Mucosa of rectum (tissue), 2 donors: ENCODE results near the gene FBXL22.

Experiments
- H3K27ac ChIP-seq, 2 donors: one replicate each; pipeline ENCODE4 v1.7.0; 2013; ENCODE audit warnings: inconsistent platforms in 2 of 2, low read depth in 2 of 2, low read length in 2 of 2
- H3K27me3 ChIP-seq, 2 donors: one replicate each; pipeline ENCODE4 v1.7.0; 2013; ENCODE audit warnings: low read length in 2 of 2; ENCODE audit not compliant: control insufficient read depth in 2 of 2, insufficient read depth in 2 of 2
- H3K36me3 ChIP-seq, 2 donors: one replicate each; pipeline ENCODE4 v1.7.0; 2013; ENCODE audit warnings: low read length in 2 of 2; ENCODE audit not compliant: control insufficient read depth in 2 of 2, insufficient read depth in 2 of 2
- H3K4me1 ChIP-seq, 2 donors: one replicate each; pipeline ENCODE4 v1.7.0; 2013; ENCODE audit warnings: low read length in 2 of 2, mild to moderate bottlenecking in 1 of 2; ENCODE audit not compliant: control insufficient read depth in 2 of 2, insufficient read depth in 2 of 2
- H3K4me3 ChIP-seq, 2 donors: one replicate each; pipeline ENCODE4 v1.7.0; 2013; ENCODE audit warnings: low read length in 2 of 2
- H3K9ac ChIP-seq, 2 donors: one replicate each; pipeline ENCODE4 v1.7.0; 2013; ENCODE audit warnings: low read length in 2 of 2, low read depth in 1 of 2, mild to moderate bottlenecking in 1 of 2
- H3K9me3 ChIP-seq, 2 donors: one replicate each; pipeline ENCODE4 v1.7.0; 2013; ENCODE audit warnings: low read length in 2 of 2; ENCODE audit not compliant: control insufficient read depth in 2 of 2
- donor health status: healthy.
- donor health status: Normal muscosa, but diverticular disease.

Gene FBXL22

GRCh38 chr15:63565536-63566186 is 31.5 kb upstream of the FBXL22 start:
- Histone ChIP-seq H3K9ac (no peak overlapping the region), H3K27ac (no peak overlapping the region), H3K4me1 (no peaks in the 10 kb centered on the region), H3K27me3 (no peaks in the 10 kb centered on the region), H3K9me3 (no peaks in the 10 kb centered on the region), H3K4me3 (no peak overlapping the region), H3K36me3 (peaks cover 47 to 61% of the 10 kb centered on the region in 2 donors)

GRCh38 chr15:63572749-63573464 is 24.3 kb upstream of the FBXL22 start:
- Histone ChIP-seq H3K9ac (no peak overlapping the region), H3K27me3 (no peaks in the 10 kb centered on the region), H3K36me3 (peaks cover 48 to 58% of the 10 kb centered on the region in 2 donors), H3K27ac (no peak overlapping the region), H3K4me3 (no peak overlapping the region), H3K9me3 (no peaks in the 10 kb centered on the region), H3K4me1 (no peaks in the 10 kb centered on the region)

GRCh38 chr15:63573533-63573932 is 23.7 kb upstream of the FBXL22 start:
- Histone ChIP-seq H3K36me3 (peaks cover 44 to 58% of the 10 kb centered on the region in 2 donors), H3K9ac (no peak overlapping the region), H3K27me3 (no peaks in the 10 kb centered on the region), H3K9me3 (no peaks in the 10 kb centered on the region), H3K27ac (no peak overlapping the region), H3K4me1 (no peaks in the 10 kb centered on the region), H3K4me3 (no peak overlapping the region)

GRCh38 chr15:63575312-63575711 is 21.9 kb upstream of the FBXL22 start:
- no peak overlapping the region for H3K9ac ChIP-seq
- H3K9me3 ChIP-seq, result no peaks in the 10 kb centered on the region
- H3K27me3 ChIP-seq, result no peaks in the 10 kb centered on the region
- no peak overlapping the region for H3K4me3 ChIP-seq
- peaks cover 44 to 52% of the 10 kb centered on the region in 2 donors for H3K36me3 ChIP-seq
- H3K4me1 ChIP-seq, result no peaks in the 10 kb centered on the region
- no peak overlapping the region for H3K27ac ChIP-seq

DNA sequence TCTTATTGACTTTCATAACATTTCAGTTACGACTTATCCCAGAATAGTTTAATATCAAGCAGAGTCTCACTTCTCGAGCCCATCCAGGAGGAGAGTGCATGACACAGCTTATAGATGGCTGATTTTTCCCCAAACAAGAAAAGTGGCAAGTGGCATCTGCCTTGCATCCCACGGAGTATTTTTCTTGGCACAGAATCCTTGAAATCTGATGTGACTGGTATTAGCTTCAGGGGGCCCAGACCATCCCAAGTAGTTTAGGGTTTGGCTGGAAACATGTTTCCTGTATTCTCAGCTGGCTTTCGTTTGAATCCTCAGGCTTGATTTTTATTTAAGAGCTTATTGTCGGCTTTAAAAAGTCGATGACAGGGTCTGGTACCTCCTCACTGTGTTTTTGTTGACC is 20.7 kb upstream of the FBXL22 start:
- H3K9ac ChIP-seq, result no peak overlapping the region
- H3K27me3 ChIP-seq, result no peaks in the 10 kb centered on the region
- H3K4me1 ChIP-seq, result no peaks in the 10 kb centered on the region
- H3K9me3 ChIP-seq, result no peaks in the 10 kb centered on the region
- H3K36me3 ChIP-seq, result peaks cover 35 to 42% of the 10 kb centered on the region in 2 donors
- H3K27ac ChIP-seq, result no peak overlapping the region
- H3K4me3 ChIP-seq, result no peak overlapping the region

DNA sequence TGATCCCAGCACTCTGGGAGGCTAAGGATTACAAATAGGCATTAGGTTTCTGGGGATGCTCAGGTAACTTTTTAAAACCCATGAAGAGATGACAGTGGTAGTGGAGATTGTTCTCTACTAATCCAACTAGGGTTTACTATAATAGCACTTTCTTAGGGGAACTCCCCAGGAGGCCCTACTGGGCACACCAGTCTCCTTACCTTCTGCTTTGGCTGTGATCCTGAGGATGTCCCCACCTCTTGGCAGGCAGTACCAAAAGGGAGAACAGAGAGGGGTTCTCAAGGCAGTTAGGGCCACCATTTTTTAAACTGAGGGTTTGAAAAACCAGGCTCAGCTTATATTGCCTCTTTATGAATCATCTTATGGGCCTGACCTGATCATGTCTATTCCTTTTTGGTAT is 15.0 kb upstream of the FBXL22 start:
- Histone ChIP-seq H3K27me3 (no peaks in the 10 kb centered on the region), H3K36me3 (peaks cover 7 to 36% of the 10 kb centered on the region in 2 donors), H3K27ac (no peak overlapping the region), H3K9ac (no peak overlapping the region), H3K9me3 (no peaks in the 10 kb centered on the region), H3K4me3 (no peak overlapping the region), H3K4me1 (no peaks in the 10 kb centered on the region)

DNA sequence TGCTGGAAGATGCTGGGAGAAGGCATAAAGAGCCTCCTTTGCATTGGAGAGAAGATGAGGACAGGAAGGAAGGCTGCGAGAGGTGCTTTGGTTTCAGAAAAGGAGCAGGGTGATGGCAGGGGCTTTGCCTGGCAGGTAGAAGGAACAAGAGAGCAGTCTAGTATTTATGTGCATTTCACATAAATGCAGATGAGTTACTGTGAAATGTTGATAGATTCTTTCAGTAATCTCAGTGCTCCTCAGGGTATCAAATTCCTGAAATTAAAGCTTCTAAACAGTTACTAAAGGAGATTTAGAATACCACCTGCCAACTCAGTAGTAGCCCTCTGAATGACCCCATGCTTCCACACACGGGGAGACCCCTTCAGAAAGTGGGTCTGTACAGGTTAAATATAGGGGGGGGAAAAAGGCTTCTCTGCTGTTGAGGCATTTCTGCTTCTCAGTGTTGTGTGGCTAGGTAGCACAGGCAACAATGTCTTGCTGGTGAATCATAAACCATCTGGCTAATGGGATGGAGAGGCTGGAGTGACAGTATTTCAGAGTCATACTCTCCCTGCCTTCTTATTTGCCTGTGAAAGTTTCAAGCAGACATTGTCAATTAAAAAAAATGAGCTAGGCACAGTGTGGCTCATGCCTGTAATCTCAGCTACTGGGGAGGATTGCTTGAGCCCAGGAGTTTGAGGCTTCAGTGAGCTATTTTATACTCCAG is 14.3 kb upstream of the FBXL22 start:
- H3K36me3 ChIP-seq, result peaks cover 7 to 36% of the 10 kb centered on the region in 2 donors
- no peak overlapping the region for H3K9ac ChIP-seq
- H3K27ac ChIP-seq, result no peak overlapping the region
- H3K9me3 ChIP-seq, result no peaks in the 10 kb centered on the region
- H3K4me1 ChIP-seq, result no peaks in the 10 kb centered on the region
- H3K4me3 ChIP-seq, result no peak overlapping the region
- no peaks in the 10 kb centered on the region for H3K27me3 ChIP-seq

GRCh38 chr15:63586790-63587189 is 10.4 kb upstream of the FBXL22 start:
- H3K27ac ChIP-seq, result no peak overlapping the region
- peaks cover 46 to 58% of the 10 kb centered on the region in 2 donors for H3K36me3 ChIP-seq

GRCh38 chr15:63587527-63587926 is 9.7 kb upstream of the FBXL22 start:
- H3K4me3 ChIP-seq, result no peak overlapping the region
- H3K36me3 ChIP-seq, result peaks cover 47 to 52% of the 10 kb centered on the region in 2 donors
- no peak overlapping the region for H3K27ac ChIP-seq
- H3K4me1 ChIP-seq, result no peaks in the 10 kb centered on the region
- H3K9me3 ChIP-seq, result no peaks in the 10 kb centered on the region
- H3K27me3 ChIP-seq, result no peaks in the 10 kb centered on the region
- H3K9ac ChIP-seq, result no peak overlapping the region

More at GRCh38 chr15:63586790-63587189, 10.4 kb upstream of the FBXL22 start:
- Histone ChIP-seq H3K4me3 (no peak overlapping the region), H3K9me3 (no peaks in the 10 kb centered on the region), H3K4me1 (no peaks in the 10 kb centered on the region), H3K9ac (no peak overlapping the region), H3K27me3 (no peaks in the 10 kb centered on the region)

GRCh38 chr15:63588826-63589225 is 8.4 kb upstream of the FBXL22 start:
- H3K4me1 ChIP-seq, result no peaks in the 10 kb centered on the region
- H3K36me3 ChIP-seq, result peaks cover 52 to 57% of the 10 kb centered on the region in 2 donors
- H3K9ac ChIP-seq, result no peak overlapping the region
- H3K4me3 ChIP-seq, result no peak overlapping the region
- no peak overlapping the region for H3K27ac ChIP-seq
- H3K9me3 ChIP-seq, result no peaks in the 10 kb centered on the region
- H3K27me3 ChIP-seq, result no peaks in the 10 kb centered on the region
